Measurements from ENCODE around the gene CT83. TPM values are rescaled to one million over a fixed set of nuclear protein-coding genes. Genes with fewer than 3 reads are reported as not detected.

The CT83 gene
- total RNA-seq, 2 experiments from 2014 or later = not detected

Other genes starting within 250 kb of the CT83 start
- not detected for gene SLC6A14, start 26.4 kb downstream of the CT83 start, total RNA-seq